NCI-H1105 treated with DMSO at 0.1 percent for 48 hours (cell line): ENCODE results near the gene PPP1R27.
"Not testable (repeated sequence)": the region's sequence is repeated elsewhere in the genome, so short reads cannot be mapped to it uniquely, and the experiment has no call there.

Source experiments
- DNase-seq: peaks from one replicate; lab custom pipeline; 2025; lab: John Stamatoyannopoulos, UW

PPP1R27 gene

DNA sequence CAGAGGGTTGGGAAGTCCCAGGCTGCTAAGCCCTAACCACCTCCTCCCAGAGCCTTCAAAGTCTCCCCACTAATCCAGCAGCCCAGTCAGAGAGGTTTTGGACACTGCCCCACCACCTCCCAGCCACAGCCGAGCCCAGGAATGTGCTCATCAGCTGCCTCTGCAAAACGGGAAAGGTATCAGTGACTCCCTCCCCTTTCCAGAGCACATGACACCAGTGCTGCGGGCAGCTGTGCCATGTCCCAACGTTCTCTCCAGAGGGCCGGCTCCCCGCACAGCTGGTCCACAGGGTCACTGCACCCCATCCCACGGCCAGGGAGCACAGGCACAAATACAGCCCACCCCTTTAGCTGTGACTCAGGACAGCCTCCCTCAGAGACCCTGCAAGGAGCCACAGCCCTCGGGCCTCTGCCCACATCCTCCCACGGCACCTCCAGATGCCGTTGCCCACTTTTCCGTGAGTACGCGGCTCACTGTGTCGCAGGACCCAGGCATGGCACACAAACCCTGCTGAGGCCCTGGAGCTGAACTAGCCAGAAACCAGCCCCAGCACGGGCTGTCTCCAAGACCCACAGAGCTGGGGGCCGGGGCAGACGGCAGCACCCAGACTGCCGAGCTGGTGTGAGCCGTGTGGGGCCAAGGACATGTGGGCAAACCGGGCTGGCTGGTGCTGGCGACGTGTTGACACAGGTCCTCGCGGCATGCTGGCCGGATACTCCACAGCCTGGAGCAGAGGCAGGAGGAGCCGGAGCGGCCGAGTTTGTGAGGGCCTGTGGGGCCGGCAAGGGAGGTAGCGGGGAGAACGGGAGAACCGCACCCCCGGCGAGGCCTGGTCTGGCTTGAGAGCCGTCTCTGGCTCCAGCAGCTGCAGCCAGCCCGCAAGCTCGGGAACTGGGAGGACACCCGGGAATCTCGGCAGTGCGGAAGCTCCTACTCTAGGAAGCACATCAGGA is 6.3 kb upstream of the PPP1R27 start:
- DNase-seq = no peak

DNA sequence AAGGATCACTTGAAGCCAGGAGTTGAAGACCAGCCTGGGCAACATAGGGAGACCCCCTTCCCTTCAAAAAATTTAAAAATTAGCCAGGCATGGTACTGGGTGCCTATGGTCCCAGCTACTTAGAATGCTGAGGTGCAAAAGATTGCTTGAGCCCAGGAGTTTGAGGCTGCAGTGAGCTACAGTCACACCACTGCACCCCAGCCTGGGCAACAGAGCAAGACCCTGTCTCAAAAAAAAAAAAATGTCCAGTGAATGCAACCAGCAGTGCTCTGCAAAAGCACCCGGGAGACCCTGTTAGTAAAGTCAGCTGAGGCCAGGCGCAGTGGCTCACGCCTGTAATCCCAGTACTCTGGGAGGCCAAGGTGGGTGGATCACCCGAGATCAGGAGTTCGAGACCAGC is 5.2 kb upstream of the PPP1R27 start:
- DNase-seq = not testable (repeated sequence)

DNA sequence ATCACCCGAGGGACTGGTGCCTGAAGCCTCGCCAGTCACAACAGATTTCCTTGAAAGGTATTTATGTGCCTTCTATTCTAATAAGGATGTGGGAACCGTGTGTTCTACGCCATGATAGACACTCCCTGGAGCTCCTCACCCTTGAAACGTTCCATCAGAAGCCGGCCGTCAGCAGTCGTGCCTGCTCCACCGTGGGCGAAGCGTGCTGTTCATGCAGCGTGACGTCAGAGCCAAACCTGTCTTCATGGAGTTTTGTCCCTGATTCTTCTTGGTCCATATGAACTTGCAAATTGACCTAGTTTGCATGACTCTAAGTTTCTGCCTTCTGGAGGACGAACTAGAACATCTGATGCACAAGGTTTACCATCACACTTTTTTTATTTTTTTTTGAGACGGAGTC is 4.5 kb upstream of the PPP1R27 start:
- DNase-seq = no peak

DNA sequence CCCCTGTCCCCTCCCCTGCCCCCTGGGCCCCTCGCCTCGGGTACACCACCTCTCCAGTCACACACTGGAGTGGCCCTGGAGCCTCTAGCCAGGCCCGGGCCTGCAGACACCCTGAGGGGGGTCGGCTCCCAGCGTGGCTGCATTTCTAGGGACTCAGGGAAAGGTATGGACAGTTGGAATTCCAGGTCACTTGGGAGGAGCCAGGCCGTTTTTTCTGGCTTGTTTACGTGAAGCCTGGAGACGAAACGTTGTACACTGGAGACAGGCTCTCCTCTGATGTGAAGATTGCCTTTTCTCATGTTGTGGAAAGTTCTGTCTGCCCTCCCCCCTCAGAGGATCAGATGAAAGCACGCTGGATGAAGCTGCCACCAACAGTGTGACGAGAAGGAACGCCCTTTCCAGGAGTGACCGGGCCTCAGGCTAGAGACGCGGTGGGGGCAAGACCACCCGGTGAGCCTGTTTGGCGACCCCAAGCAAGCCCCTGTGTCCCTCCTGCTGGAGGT is 4.0 kb upstream of the PPP1R27 start:
- DNase-seq = no peak

DNA sequence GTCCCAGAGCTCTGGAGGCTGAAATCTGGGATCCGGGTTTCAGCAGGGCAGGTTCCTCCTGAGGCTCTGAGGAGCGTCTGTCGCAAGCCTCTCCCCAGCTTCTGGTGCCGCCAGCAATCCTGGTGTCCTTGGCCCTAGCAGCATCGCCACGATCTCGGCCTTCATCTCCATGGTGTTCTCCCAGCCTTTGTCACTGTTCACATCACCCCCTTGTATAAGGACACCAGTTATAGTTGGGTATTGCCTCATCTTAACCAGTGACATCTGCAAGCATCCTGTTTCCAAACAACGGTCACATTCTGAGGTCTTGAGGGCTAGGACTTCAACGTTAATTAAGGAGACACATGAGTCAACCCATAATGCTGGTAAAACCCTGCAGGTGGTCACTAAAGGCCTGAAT is 2.8 kb upstream of the PPP1R27 start:
- DNase-seq = no peak

DNA sequence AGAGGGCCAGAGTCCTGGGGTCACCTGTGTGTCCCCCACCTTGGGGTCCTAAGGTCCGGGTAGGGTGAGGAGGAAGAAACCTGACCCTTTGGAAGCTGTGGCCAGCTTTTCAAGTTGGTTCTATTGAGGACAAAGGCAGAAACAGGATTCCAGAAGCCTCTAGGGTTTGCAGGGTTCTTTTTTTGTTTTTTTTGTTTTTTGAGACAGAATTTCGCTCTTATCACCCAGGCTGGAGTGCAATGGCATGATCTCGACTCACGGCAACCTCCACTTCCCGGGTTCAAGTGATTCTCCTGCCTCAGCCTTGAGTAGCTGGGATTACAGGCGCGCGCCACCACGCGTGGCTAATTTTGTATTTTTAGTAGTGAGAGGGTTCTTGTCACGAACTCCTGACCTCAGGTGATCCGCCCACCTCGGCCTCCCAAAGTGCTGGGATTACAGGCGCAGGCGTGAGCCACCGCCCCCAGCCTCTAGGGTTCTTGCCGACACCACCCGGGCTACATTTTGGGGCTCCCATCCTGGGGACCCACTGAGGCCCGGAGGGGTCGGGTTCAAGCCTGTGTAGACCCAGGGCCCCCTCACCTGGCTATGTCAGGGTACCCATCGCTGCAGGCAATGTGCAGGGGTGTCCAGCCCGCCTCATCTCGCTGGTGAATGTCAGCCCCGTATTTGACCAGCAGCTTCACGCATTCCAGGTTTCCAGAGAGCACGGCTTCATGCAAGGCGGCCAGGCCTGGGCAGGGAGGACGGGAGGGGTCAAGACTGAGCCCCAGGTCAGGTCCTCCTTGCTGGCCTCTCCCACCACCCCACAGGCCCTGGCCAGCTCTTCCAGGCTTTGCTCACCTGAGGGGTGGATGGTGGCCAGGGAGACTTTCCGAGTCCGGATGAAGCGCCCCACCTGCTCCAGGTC is 674 bp downstream of the PPP1R27 start:
- DNase-seq = no peak

DNA sequence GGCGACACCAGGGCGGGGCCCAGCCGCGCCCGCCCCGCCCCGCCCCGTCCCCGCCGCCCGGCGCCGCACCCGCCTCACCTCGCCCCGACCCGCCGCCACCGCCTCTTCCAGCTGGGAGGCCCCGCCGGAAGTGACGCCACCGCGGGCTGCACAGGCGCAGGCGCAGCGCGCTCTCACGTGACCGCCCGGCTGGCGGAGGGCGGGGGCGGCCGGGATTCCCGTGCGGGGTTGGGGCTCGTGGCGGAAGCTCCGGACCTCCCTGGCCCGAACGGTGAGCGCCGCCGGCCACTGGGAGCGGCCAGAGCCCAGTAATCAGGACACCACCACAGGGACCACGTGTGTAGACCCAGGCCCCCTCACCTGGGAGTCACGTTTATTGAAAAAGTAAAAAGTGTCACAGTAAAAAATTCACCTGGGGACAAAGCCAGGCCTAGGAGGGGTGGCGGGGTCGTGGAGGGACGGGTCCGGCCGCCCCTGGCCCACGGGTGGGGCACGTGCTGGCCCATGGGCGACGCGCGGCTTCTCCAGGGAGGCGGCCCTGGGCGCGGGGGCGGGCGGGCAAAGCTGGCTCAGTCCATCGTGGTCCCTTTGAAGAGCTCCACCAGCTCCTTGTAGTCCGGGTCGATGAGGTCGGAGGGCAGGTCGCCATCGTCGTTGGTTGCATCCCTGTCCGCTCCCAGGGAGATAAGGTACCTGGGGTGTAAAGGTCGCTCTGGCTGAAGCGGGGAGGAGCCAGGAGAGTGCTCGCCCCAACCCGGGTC is 1.5 kb downstream of the PPP1R27 start, which contains the start of gene MCRIP1:
Gene MCRIP1, minus strand, starts transcription at position 132 of the 761 bp plus-strand sequence. CDS start 8,785 bp downstream, outside the sequence.
- peak; percentile 79 for DNase-seq

DNA sequence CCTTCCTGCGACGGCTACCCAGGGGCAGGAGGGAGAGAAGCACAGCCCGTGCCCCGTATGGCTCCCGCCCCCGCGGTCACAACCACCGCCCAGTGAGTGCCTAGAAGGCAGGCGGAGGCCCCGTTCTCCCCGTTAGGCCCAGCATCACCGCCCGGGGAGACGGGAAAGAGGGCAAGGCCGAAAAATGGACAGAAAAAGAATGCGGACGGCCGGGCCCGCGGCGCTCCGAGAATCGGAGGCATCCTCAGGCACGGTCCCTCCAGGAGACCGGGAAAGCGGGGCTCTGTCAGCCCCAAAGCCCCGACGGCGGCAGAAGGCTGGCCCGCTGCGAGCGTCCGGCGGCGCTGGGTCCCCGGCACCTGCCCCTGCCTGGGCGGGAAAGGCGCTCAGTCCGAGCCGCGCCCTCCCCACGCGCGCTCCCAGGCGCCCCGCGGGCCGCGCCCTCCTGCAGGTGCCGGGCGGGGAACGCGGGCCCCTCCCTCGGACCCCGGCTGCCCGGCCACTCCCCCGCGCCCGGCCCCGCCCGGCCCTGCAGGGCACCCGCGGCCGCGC is 2.2 kb downstream of the PPP1R27 start:
- DNase-seq = no peak

DNA sequence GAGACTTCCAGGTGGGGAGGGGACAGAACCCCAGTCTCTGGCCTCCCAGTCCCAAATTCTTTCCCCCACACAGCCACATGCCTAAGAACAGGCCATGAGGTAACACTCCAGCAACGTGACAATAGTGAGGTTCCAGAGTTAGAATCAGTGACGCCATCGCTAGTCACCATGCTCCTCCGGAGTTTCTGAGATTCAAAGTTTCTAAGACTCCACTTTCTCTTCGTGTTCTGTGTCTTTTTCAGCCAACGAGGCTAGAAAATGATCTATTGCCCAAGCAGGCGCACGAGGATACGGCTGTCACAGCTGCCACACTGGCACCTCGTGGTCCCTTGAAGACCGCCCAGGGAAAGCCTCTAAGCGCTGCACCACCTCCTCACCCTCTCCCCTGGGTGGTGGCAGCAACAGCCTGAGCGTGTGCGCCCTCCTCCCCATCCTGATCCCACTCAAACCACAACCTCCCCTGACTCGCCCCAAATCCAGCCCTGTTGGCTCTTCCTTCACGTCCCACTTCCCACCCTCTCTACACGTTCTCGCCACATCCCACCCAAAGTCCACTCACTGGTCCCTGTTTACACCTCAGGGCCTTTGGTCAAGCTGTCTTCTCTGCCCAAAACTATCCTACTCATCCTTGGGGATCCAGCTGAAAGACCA is 2.8 kb downstream of the PPP1R27 start:
- no peak for DNase-seq

DNA sequence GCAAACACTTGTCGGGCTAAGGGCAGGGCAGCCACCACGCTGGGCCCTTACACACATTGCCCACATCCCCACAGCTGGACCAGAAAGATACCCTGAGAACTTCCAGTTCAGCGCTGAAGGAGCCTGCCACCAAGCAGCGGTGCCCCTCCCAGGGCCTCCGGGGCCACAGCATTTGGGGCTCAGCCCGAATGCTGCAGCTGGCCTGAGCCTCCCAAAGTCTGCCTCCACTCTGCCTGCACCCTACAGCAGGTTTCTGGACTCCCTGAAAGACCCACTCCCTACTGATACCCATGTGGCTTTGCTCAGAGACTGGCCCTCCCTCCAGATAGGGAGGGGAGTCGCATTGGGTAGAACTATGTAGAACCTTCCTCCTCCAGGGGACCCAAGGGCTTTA is 3.3 kb downstream of the PPP1R27 start:
- DNase-seq = no peak

DNA sequence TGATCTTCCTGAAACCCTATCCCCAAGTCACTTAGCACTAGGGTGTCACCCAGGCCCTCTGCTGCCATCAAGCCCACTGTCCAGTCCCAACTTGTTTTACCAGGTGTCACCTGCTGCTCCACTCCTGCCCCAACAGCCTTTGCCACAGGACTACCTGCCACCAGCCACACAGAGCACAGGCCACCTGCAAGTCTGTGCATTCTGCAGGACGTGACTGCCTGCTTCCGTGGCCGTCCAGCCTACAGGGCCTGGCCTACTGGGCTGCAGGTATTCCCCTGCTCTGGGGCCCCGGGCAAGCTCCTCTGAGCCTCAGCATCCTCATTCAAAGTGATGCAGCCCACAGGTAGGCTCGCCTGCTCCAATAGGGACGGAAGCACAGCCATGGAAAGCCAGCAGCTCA is 5.0 kb downstream of the PPP1R27 start:
- DNase-seq = no peak

DNA sequence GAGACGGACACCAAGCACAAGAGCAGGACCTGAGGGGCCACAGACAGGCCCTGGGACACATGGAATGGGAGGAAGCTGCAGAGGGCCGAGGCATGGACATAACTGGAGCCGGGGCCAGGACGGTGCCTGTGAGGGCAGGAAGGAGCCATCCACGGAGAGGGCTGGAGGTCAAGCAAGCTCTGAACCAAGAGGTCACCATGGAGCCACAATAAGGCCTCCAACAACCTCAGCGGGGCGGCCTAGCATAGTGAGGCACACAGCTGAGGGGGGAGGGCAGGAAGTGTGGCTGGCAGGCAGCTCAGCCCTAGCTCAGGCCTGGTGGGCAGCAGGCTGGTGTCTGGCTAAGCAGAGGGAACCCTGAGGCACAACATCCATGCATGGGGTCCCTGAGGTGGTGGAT is 6.2 kb downstream of the PPP1R27 start:
- no peak for DNase-seq

DNA sequence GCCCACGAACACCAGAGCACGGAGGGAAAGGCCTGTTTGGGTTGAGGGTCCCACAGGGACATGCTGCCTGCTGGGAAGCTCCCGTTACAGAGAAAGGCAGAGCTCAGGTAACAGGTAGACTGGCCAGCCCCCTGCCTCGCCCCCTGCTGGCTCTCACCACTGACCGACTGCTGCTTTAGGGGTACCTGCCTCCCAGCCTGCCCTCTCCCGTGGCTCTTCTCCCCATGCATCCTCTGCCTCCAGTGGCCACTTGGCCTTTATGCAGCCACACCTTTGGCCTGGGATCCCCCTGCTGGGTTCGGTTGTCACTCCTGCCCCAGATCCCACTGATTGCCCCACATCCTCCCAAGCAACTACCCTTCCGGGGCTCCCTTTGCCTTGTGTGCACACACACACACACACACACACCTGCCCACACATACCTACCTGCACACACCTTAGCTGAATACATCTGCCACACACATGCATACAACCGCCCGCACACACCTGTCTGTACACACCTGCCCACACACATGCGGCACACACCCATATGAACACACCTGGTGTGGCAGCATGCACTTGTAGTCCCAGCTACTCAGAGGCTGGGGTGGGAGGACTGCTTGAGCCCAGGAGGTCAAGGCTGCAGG is 8.9 kb downstream of the PPP1R27 start:
- DNase-seq = no peak

DNA sequence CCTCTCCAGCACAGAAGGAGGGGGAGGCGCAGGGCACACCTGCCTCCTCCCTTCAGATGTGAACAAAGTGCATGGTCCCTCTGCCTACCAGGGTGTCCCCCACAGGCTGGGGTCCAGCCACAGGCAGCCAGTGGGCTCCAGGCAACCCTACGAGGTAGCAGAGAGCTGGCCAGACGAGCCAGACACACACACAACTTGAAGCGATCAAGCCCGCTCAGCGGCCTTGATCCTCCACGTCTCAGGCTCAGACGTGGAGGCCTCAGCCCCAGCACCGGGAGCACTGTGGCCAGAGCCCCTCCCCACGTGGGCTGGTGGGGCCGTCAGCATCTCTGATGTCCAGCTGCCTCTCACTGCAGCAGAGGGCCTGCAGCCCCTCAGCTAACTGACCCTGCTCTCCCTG is 10.3 kb downstream of the PPP1R27 start:
- DNase-seq = no peak

DNA sequence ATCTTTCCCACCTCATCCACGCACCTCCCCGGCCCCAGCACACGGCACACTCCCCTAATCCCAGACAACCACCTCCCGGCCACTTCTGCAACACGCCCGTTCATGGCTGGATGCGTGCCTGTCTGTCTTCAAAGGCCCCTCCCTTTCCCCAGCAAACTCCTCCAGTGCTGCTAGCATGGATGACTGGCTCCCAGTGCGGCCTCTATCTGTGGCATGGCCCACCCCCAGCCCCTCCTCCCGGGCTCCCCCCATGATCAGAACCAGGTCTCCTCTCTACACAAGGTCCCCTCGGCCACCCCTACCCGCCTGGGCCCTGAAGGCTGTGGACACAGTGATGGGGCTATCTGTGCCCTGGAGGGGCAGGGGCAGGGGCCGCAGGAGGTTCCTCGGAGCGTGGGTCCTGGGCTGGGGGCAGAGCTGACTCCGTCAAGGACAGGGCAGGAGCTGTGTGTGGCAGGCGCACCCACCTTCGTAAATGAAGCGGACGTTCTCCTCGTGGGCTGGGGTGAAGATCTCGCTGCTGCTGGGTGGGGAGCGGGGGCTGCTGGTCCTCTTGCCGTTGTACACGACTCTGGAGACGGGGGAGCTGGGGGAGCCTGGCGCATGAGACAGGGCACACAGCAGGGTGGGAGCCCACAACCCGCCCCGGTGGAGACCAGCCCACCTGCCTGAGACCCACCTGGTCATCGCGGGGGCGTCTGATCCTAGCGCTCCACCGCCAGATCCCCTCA is 10.9 kb downstream of the PPP1R27 start:
- no peak for DNase-seq

DNA sequence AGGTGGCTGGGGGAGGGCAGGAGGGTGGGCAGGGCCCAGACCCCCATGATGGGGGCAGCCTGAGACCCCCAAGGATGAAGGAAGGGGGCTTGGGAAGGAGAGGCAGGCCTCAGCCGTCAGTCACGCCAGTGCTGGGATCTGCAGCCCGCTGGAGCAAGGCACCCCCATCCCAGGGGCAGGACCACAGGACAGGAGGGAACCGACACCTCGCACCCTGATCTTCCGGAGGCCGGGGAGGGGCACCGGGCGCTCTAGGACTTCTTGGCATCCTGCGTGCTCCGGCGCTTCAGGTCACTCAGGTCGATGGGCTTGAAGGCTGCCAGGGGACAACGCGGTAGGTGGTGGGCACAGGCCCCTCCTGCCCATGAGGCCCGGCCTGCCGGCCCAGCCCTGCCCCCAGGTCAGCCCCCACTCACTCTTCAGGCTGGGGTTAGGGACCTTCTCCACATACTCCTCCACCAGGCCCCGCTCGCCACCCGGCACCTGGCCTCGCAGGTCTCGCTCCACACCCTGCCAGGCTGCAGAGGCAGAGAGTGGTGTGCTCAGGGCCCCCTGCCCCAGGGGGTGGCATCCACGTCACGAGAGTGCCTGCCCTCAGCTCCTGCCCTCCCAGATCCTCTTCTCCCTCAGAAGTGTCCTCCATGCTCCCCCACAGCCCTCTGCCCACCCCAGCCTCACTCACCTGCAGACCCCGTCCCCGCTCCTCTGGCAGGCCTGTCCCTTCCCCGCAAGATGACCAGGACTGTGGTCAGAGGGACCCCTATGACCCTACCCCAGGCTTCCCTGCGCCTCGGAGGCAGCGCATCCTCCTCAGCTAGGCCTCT is 11.6 kb downstream of the PPP1R27 start:
- DNase-seq = no peak

DNA sequence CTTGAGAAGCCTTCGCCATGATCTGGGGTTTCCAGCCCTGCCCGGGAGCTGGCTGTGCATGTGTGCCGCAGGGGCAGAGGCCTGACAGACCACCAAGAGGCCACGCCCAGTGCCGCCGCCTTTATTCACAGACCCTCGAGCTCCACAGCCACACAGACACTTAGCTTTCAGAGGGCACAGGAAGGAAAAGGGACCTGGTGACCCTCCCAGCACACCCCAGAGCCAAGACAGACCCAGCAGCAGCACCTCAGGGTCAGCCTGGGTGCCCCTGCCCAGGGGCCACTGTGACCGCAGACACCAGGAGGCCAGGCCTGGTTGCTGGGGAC is 12.6 kb downstream of the PPP1R27 start:
- no peak for DNase-seq

DNA sequence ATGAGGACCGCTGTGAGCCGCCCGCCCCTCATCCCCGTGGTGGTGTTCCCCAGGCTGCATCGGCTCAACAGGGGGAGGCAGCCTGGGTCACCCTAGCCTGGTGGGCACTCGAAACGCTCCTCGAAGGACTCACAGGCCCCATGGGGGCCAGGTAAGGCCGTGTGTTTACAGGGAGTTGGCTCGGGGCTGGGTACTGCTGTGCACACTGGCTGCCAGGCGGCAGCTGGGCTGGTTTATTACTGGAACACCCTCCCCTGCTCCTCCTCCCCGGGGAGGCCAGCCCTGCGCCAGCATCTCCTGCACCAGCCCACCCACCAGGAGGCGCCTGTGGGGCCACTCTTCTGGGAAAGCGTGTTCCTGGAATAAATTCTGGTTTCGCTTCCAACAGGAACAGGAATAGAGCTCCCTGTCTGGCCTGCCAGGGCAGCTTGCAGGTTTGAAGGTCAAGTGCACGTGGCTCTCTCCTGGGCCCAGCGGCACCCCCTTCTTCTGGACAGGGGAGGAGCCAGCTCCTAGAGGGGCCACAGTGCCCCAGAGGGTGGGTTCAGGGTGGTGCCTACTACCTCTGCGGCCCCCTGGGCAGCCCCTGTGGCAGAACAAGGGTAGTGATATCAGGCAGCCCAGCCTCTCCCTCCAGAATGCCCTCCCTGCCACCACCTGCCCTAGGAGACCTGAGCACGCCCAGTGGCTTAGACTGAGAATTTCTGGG is 13.1 kb downstream of the PPP1R27 start:
- DNase-seq = no peak
